ENCODE measurements around the gene WDR45B. TPM values are rescaled to one million over a fixed set of nuclear protein-coding genes. Genes with fewer than 3 reads are reported as not detected.

WDR45B gene
- 65.3 TPM for total RNA-seq
- long read RNA-seq, transcript WDR45B-201 (10 exons, 2,587 nt) = major isoform, 104 of 148 reads
- long read RNA-seq, partial matches to known transcripts = 18 of 148 reads
- long read RNA-seq, other reads (novel, unspliced or antisense) = 23 of 148 reads

- DNase-seq (ENCODE audit: low spot score) = peak; percentile 97
These were observed at the start of gene WDR45B for GRCh38 chr17:82648165-82648668. Gene WDR45B, minus strand, starts transcription at chr17:82648444. Its CDS starts 104 bp downstream, at chr17:82648340.

GRCh38 chr17:82697808-82698064 lies 49.5 kb upstream of the WDR45B start:
- DNase-seq (ENCODE audit: low spot score) = no peak

GRCh38 chr17:82696916-82697807 lies 48.9 kb upstream of the WDR45B start:
- DNase-seq (ENCODE audit: low spot score) = no peak

GRCh38 chr17:82696259-82696658 lies 48.0 kb upstream of the WDR45B start:
- no peak for DNase-seq (ENCODE audit: low spot score)

DNA sequence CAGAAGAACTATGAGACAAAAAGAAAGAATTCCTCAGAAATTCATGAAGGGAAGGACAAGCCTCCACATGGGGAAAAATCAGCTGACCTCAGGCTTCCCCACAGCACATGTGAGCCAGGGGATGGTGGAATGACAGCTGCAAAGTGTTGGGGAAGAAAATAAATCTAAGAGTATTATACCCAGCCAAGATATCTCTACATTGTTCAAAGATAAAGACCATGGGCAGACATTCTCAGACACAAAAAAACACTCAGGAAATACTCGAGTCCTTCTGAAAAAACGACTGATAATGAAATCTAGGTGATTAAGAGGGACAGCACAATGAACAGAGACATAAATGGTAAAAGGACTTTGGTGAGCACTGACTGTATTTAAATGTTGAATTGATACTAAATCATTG lies 46.4 kb upstream of the WDR45B start:
- no peak for DNase-seq (ENCODE audit: low spot score)

DNA sequence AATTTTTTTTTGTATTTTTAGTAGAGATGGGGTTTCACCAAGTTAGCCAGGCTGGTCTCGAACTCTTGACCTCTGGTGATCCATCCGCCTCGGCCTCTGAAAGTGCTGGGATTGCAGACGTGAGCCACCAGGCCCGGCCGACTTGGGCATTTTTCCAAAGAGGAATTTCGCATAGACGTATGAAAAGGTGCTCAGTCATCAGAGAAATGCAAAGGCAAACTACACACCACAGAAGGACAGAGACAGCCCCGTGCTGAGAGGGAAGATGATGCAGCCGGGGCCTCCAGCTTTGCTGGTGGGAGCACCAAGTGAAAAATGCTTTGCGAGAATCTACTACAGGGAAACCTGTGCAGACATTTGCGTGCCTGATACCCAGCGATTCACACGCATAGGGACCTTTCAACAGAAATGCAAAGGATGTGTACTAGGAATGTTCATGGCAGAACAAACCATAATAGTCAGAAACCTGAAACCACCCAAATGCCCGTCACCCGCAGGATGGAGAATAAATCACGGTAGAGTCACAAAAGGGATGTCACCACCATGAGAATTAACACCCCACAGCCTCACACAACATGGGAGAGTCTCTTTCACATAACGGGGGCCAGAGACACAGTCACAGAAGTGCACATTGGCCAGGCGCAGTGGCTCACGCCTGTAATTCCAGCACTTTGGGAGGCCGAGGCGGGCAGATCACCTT lies 45.1 kb upstream of the WDR45B start:
- no peak for DNase-seq (ENCODE audit: low spot score)

DNA sequence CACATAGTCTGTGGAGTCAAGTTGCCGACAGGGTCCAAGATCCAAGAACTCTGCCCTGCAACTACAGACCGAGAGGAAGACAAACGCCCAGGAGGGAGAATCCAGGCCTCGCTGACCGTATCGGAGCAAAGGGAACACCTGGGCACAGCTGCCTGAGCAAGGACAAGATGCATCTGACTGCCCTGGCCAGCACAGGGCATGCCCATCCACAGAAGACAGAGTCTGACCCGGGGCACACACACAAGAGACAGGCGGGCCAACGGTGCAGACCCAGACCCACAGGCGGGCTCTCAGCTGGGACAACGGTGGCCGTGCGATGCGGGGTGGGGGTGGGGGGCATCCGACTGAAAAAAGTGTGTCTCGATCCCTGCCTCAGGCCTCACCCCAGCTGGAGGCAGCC lies 44.0 kb upstream of the WDR45B start:
- no peak for DNase-seq (ENCODE audit: low spot score)

- DNase-seq (ENCODE audit: low spot score) = no peak
These were observed 43.5 kb upstream of the WDR45B start for GRCh38 chr17:82691714-82692113.

DNA sequence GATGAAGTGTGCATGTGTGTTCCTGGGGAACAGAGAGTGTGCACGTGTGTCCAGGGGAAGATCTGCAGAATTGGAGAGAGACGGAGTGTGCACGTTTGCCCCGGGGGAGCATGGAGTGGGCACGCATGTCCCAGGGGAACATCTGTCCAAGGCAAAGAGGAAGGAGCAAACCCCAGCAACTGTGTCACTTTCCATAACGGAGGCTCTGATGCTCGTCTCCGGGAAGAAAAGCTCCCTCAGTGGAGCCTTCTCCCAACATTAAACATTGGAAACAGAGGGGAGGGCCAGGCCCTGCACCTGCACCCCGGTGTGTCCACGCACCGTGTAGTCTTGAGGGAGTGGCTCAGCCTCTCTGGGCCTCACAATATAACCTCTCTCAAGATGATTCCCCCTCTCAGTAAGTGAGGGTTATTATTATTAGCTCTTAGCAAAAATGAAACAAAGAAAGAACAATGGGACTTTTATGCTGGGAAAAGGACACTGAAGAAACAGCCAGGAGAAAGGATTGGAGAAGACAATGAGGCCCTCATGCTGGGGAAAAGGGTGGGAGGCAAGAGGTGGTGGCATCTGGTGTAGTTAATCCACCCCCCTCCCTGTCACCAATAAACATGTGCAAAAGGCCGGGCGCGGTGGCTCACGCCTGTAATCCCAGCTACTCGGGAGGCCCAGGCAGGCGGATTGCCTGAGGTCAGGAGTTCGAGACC lies 42.7 kb upstream of the WDR45B start:
- DNase-seq (ENCODE audit: low spot score) = no peak

DNA sequence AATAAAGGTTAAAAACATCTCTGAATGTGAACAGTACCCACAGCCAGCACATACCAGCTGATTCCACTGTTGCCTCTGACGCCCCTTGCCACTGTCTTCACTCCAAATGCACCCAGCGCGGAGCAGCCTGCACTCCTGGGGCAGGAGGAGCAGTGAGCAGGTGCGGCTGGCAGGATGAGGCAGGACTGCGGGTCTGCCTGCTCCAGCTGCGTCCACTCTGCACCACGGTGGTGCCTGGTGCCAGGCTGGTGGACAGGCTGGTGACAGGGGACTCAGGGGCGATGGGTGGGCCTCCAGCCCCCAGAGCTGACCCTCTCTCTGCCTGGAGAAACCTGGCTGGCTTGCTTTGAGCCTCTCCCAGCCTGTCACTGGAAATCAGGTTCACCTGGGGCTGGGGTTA lies 40.8 kb upstream of the WDR45B start:
- DNase-seq (ENCODE audit: low spot score) = no peak

DNA sequence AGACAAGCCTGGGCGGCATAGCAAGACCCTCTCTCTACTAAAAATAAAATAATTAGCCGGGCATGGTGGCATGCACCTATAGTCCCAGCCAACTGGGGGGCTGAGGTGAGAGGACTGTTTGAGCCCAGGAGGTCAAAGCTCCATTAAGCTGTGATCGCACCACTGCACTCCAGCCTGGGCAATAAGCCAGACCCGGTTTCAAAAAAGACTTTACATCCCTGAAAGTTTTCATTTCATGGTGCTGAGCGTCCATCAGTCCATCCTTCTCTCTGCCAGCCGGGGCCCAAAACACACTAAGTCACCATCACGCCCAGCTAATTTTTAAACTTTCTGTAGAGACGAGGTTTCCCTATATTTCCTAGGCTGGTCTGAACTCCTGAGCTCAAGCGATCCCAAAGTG lies 39.6 kb upstream of the WDR45B start:
- DNase-seq (ENCODE audit: low spot score) = no peak

GRCh38 chr17:82687375-82687861 lies 39.2 kb upstream of the WDR45B start:
- DNase-seq (ENCODE audit: low spot score) = no peak

DNA sequence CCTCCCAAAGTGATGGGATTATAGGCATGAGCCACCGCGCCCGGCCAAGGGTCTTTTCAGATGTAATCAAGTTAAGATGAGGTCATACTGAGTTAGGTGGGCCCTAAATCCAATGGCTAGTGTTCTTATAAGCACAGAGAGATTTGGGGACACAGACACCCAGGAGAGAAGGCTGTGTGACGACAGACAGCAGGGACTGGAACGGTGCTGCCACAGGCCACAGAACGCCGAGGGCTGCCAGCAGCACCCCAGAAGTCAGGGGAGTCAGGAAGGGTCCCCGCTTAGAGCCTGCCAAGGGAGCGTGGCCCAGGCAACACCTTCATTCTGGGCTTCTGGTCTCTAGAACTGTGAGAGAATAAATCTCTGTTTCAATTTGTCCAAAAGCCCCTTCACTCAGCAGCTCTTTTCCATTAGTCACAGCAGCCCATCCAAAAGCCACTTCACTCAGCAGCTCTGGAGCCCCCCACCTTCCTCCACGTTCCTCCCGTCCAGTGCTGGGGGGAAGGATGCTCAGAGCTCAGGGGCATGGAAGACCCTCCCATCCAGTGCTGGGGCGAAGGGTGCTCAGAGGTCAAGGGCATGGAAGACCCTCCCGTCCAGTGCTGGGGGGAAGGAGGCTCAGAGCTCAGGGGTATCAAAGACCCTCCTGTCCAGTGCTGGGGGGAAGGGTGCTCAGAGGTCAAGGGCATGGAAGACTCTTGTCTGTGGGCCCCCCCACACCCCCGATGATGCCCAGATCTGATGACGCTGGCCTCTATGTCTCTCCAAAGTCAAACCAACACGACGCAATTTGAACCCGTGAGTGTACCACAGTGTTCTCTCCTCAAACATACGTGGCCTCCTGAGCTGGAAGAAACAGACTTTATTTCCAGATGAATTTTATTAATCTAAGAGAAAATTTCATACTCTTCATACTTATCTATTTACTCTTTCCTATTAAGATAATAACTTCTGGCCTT lies 38.4 kb upstream of the WDR45B start:
- no peak for DNase-seq (ENCODE audit: low spot score)

GRCh38 chr17:82685291-82685690 lies 37.0 kb upstream of the WDR45B start:
- no peak for DNase-seq (ENCODE audit: low spot score)

DNA sequence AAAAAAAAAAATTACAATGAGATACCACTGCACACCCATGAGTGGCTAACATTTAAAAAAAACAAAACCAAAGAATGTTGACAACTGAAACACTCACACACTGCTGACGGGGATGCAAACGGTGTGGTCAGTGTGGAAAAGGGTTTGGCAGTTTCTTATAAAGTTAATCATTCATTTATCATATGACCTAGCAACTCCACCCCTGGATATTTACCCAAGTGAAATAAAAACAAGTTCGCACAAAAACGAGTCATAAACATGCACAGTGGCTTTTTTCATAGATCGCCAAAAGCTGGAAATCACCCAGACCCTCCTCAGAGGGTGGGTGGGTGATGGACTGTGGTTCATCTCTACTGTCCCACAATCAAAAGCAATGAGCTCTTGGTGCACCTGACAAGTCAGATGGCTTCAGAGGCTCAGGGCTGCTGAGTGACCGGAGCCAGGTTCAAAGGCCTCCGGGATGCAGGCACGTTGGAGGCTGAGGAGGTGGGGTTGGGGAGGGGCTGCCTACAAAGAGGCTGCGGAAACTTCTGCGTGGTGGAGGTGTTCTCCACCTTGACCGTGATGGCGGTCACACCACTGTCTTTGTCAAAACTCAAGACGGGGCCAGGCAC lies 36.1 kb upstream of the WDR45B start:
- DNase-seq (ENCODE audit: low spot score) = no peak

GRCh38 chr17:82683534-82683933 lies 35.3 kb upstream of the WDR45B start:
- DNase-seq (ENCODE audit: low spot score) = no peak

DNA sequence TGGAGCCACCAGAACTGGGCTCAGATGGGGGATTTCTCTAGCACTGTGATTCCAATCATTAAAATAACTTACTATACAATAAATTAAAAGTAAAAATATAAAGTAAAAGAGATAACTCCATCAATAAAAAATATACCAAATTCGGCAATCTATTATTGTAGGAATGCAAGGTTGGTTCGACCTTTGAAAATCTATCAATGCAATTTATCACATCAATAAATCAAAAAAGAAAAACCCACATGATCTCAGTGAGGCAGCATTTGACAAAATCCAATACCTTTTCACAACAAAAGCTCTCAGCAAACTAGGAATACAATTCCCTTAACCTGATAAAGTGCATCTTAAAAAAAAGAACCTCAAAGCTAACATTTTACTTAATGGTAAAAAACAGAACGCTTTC lies 33.3 kb upstream of the WDR45B start:
- DNase-seq (ENCODE audit: low spot score) = no peak

DNA sequence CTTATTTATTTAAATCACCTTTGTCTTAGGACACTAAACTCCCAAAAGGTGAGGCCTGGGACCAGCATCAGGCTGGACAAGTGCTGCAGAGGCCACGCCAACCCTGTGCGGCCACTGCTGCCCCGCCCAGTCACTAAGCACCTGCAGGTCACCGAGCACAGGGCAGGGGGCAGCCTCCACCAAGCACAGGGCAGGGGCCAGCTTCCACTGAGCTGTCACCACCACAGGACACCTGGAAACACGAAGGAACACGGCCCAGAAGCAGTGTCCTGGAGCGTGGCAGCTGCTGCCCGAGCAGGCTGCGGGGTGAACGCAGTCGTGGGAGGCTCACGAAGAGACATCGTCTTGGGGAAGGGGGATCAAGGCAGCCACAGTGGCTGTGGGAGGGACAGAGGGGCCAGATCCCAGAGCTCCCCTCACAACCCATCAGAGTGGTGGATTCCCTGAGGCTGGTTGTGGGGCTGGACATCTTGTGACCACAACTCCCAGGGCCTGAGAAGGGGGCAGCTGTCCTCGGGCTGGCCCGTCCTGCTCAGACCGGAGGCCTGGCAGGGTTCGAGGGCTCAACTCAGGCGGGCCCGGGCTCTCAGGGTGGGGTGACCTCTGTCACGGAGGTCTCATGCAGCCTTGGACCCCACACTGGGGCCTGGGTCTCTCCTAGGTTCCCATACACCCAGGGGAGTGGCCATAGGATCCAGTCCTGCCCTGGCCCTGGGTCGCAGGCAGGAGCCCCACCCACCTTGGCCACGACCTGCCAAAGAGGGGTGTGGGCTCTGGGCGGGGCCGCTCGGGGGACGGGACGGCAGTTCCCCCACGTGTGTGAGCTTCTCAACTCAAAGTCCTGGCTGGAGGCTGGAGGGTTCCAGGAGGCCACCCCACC lies 31.6 kb upstream of the WDR45B start:
- no peak for DNase-seq (ENCODE audit: low spot score)
